ENCODE data around the gene HAGH.

The HAGH gene

DNA sequence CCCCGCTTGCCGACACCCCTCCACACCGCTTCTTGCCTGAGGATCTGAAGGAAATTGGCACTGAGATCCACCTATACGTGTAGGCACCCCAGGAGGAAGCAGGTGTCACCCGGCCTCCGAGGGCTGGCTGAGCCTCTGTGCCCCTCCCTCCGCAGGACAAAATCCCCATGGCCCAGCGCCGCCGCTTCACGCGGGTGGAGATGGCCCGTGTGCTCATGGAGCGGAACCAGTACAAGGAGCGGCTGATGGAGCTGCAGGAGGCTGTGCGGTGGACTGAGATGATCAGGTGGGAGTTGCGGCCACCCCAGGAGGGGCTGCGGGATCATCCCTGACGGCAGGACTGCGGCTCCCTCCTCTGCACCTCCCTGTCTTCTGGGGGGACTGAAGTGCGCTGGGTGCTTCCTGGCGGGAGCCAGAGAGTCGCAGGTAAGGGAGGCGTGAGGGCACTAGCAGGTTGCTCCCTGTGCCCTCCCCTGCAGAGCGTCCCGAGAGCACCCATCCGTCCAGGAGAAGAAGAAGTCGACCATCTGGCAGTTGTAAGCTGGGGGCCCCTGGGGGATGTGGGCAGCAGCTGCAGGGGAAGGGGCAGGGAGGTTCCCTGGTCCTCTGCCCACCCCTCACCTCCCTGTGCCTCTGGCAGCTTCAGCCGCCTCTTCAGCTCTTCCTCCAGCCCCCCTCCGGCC, 64.3 kb downstream of the HAGH start:
- no peak for DNase-seq (ENCODE audit: low read depth in 2 of 2)

DNA sequence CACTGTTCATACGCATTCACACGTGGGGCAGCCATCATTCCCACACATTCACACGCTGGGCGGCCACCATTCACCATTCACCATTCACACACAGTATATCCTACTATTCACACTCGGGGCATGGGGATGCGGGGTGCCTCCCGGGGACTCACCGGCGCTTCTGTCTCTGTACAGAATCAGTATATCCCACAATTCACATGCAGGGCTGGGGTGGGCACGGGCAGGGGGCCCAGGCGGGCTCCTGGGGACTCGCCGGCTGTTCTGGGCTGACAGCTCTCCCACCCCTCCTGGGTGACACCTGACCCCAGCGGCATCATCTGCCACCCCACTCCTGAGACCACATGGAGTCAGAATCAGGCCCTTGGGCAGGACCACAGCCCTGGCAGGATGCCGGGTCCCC, 64.9 kb downstream of the HAGH start:
- DNase-seq (ENCODE audit: low read depth in 2 of 2): no peak

DNA sequence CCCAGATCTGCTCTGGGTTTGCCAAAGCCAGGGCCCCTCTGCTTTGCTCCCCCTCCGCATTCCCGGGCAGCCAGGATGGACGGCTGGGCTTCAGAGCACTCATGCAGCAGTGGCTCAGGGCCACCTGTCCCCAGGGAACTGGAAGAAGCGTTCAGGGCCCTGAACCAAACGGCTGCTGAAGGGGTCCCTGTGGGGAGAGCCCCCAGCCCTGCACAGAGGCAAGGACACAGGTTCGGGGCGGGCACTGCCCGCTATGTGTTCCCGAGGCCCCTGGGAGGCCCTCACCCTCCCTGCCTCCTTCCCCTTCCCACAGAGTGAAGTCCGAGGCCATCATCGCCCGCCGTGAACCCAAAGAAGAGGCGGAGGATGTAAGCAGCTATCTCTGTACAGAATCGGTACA, 65.7 kb downstream of the HAGH start:
- DNase-seq (ENCODE audit: low read depth in 2 of 2): no peak

DNA sequence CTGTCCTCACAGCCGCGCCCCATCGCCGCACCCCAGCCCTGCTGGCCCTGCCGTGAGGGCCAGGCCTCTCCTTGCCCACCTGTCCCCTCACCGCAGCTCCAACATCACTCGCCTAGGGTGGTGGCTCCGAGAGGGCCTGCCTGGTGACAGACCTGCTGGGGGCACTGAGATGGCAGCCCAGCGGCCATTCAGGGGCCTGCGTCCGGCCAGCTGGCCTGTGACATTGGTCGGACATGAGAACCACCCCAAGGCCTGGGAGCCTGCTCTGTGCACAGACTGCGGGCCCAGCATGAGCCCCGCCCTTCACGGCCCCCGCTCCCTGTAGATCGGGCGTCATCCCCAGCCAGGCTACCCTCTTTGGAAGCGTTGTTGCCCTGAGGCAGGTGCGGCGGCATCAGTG, 67.1 kb downstream of the HAGH start:
- DNase-seq (ENCODE audit: low read depth in 2 of 2): no peak

DNA sequence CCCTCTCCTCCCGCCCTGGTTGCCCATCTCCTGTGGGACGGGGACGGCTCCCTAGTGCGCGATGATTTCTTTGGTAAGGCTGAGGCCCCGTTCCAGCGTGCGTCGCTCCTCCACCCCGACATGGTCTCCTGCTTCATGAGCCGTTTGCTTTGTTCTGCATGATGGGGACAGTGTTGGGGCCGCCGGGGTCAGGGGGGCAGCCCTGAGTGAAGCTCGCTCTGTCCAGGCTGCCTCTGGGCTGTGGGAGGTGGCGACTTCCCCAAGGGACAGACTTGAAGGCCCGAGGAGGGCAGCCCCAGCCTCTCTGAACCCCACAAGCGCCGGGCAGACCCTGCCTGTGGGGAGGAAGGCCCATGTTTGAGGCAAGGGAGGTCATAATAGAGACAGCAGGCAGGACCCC, 67.7 kb downstream of the HAGH start:
- DNase-seq (ENCODE audit: low read depth in 2 of 2): no peak

DNA sequence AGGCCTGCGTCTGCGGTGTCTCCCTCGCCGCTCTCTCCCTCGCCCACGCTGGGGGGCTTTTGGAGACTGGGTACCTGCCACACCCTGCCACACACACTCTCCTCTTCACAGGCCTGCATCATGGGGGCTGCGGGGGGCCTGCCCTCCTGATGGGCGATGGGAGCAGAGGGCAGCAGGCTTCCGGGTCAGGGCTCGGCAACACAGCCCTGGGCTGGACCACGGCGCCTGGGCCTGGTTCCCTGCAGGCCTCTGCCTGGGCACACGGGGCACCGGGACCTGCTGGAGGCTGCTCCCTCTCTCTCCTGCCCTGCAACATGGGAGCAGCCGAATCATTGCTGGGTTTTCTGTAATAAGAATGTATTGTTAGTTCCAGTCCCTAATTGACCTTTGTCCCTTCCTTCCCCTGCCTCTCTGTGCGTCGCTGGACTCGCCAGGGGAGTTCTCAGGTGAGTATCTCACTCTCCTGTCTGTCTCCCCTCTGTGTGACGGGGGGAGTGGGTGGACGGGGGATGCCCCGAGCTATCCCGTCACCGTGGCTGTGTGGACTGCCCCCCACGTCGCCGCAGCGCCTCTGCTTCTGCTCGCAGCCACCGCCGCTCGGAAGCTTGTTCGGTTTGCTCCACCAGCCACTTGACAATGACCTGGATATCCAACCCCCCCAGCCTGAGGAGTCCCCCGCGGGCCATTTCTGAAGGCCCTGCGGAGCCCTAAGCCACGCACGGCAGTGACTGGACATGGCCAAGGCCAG, 68.7 kb downstream of the HAGH start:
- no peak for DNase-seq (ENCODE audit: low read depth in 2 of 2)

Data from stimulated activated CD4-positive, alpha-beta T cell treated with anti-CD3 and anti-CD28 coated beads, Interleukin-15, amount 100 ng/mL, for 48 hours (primary cell).